HL-60/S4 (cell line): ENCODE measurements around the gene FHIP1B.
"Not testable (repeated sequence)": the region's sequence is repeated elsewhere in the genome, so short reads cannot be mapped to it uniquely, and the experiment has no call there.

Experiments
- in situ Hi-C: fragments of 300-500 bp; cut with MboI; formaldehyde crosslinking; loops from 2 replicates; pipeline ENCODE4 v1.14.3; 2022; ENCODE audit warnings: low sequenced_read_pairs

Gene FHIP1B

GRCh38 chr11:6234387-6235107, at the start of gene FHIP1B:
TSS of gene FHIP1B (minus strand) at chr11:6234636. CDS start at chr11:6224516, 10,120 bp downstream.
- in situ Hi-C loops: no loop called here

- in situ Hi-C loops: no loop called here
These were observed 49.1 kb upstream of the FHIP1B start for GRCh38 chr11:6283453-6284023.

GRCh38 chr11:6280809-6281208, 46.4 kb upstream of the FHIP1B start:
- in situ Hi-C loops: not testable (repeated sequence)

GRCh38 chr11:6273188-6273587, 38.8 kb upstream of the FHIP1B start:
- in situ Hi-C loops: no loop called here

- in situ Hi-C loops: no loop called here
These were observed 37.2 kb upstream of the FHIP1B start for GRCh38 chr11:6271598-6271997.

GRCh38 chr11:6270584-6271246, 36.3 kb upstream of the FHIP1B start:
- in situ Hi-C loops: no loop called here

GRCh38 chr11:6269994-6270393, 35.6 kb upstream of the FHIP1B start:
- in situ Hi-C loops: no loop called here

- in situ Hi-C loops: no loop called here
These were observed 34.4 kb upstream of the FHIP1B start for GRCh38 chr11:6268820-6269219.

GRCh38 chr11:6263662-6264061, 29.2 kb upstream of the FHIP1B start:
- in situ Hi-C loops: no loop called here

- in situ Hi-C loops: no loop called here
These were observed 25.8 kb upstream of the FHIP1B start for GRCh38 chr11:6260207-6260726.

GRCh38 chr11:6258571-6259081, 24.2 kb upstream of the FHIP1B start:
- in situ Hi-C loops: no loop called here

- in situ Hi-C loops: no loop called here
These were observed 23.7 kb upstream of the FHIP1B start for GRCh38 chr11:6258141-6258540.

- in situ Hi-C loops: no loop called here
These were observed 18.8 kb upstream of the FHIP1B start for GRCh38 chr11:6253197-6253596.

GRCh38 chr11:6251990-6252473, 17.6 kb upstream of the FHIP1B start:
- in situ Hi-C loops: no loop called here

GRCh38 chr11:6251120-6251733, 16.8 kb upstream of the FHIP1B start:
- in situ Hi-C loops: no loop called here

- in situ Hi-C loops: no loop called here
These were observed 15.5 kb upstream of the FHIP1B start for GRCh38 chr11:6249770-6250555.

- in situ Hi-C loops: not testable (repeated sequence)
These were observed 14.5 kb upstream of the FHIP1B start for GRCh38 chr11:6248897-6249296.

- in situ Hi-C loops: no loop called here
These were observed 13.8 kb upstream of the FHIP1B start for GRCh38 chr11:6248248-6248647.

- in situ Hi-C loops: no loop called here
These were observed 11.1 kb upstream of the FHIP1B start for GRCh38 chr11:6245536-6245935.

- in situ Hi-C loops: no loop called here
These were observed 6.9 kb upstream of the FHIP1B start for GRCh38 chr11:6241316-6241715.
